MCF 10A (cell line): ENCODE results near the gene RALY. TPM values are rescaled to one million over a fixed set of nuclear protein-coding genes. Genes with fewer than 3 reads are reported as not detected.

Experiments used
- BruUV-seq: library from RNA; stranded (reverse); fragments of 400-500 nt; replicated peaks from 2 replicates; lab custom pipeline; 2021; lab: Mats Ljungman, UMichigan
- CTCF ChIA-PET: fragments of 300-600 bp; sonication (Branson Sonifier 250); formaldehyde crosslinking; extraction: SDS; loops from one replicate; lab custom pipeline; 2021; ENCODE audit warnings: antibody characterized with exemption, inconsistent platforms; lab: Yijun Ruan, JAX
- POLR2A ChIA-PET: fragments of 300-600, 350-650 bp; sonication (Branson Sonifier 250); formaldehyde crosslinking; extraction: SDS; loops from one replicate; lab custom pipeline; 2020; ENCODE audit warnings: antibody characterized with exemption, inconsistent platforms; lab: Yijun Ruan, JAX
- DNase-seq: peaks from one replicate; pipeline ENCODE4 v3.0.0-alpha.2; 2018; ENCODE audit not compliant: unreplicated experiment
- H3K27ac Mint-ChIP-seq: one replicate; pipeline ENCODE4 v1.8.0; 2022; ENCODE audit warnings: mild to moderate bottlenecking, low read depth, mixed read lengths; ENCODE audit not compliant: unreplicated experiment
- H3K27me3 Mint-ChIP-seq: one replicate; pipeline ENCODE4 v1.8.0; 2022; ENCODE audit warnings: mixed read lengths; ENCODE audit not compliant: insufficient read depth, unreplicated experiment
- H3K36me3 Mint-ChIP-seq: one replicate; pipeline ENCODE4 v1.8.0; 2022; ENCODE audit warnings: mild to moderate bottlenecking, moderate library complexity, mixed read lengths; ENCODE audit not compliant: insufficient read depth, unreplicated experiment
- H3K4me1 Mint-ChIP-seq: one replicate; pipeline ENCODE4 v1.8.0; 2022; ENCODE audit warnings: mixed read lengths; ENCODE audit not compliant: insufficient read depth, unreplicated experiment
- H3K4me3 Mint-ChIP-seq: one replicate; pipeline ENCODE4 v1.8.0; 2022; ENCODE audit warnings: mild to moderate bottlenecking, moderate library complexity, mixed read lengths; ENCODE audit not compliant: unreplicated experiment
- H3K9me3 Mint-ChIP-seq: one replicate; pipeline ENCODE4 v1.8.0; 2022; ENCODE audit warnings: mixed read lengths; ENCODE audit not compliant: unreplicated experiment
- intact Hi-C: fragments of 100-400 bp; cut with micrococcal nuclease; formaldehyde crosslinking; loops from 2 replicates; pipeline ENCODE4 v1.14.1; 2022
- total RNA-seq: library from RNA; stranded (reverse); gene quantifications from 2 replicates; pipeline ENCODE4 v1.2.3, GENCODE V29; 2022
- TF ChIP-seq, protein P1 (sequence below): fragments of 200-600 bp; IDR thresholded peaks from one replicate; pipeline ENCODE4 v1.8.0; 2022; ENCODE audit warnings: antibody characterized with exemption, mild to moderate bottlenecking; ENCODE audit not compliant: unreplicated experiment

The RALY gene
- total RNA-seq, 1 experiment from 2014 or later = 120 TPM

DNA sequence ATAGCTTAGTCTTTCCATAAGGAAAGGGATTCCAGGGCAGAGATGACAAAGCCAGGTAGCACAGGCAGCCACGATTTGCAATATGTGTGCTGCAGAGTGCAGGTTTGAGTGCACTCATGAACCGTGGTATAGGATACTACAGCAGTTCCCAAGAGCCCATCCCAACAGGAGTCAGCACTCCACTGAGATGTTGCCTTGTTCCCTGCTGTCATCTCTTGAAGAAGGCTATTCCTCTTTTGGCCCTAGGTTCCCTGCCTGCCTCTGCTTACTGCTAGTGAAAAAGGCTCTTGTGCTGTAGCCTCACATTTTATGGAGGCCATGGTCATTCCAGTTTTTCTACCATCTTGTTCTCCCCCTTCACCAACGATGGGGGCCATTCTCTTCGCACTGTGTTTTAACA is 40.2 kb downstream of the RALY start:
- TF ChIP-seq, protein P1, sequence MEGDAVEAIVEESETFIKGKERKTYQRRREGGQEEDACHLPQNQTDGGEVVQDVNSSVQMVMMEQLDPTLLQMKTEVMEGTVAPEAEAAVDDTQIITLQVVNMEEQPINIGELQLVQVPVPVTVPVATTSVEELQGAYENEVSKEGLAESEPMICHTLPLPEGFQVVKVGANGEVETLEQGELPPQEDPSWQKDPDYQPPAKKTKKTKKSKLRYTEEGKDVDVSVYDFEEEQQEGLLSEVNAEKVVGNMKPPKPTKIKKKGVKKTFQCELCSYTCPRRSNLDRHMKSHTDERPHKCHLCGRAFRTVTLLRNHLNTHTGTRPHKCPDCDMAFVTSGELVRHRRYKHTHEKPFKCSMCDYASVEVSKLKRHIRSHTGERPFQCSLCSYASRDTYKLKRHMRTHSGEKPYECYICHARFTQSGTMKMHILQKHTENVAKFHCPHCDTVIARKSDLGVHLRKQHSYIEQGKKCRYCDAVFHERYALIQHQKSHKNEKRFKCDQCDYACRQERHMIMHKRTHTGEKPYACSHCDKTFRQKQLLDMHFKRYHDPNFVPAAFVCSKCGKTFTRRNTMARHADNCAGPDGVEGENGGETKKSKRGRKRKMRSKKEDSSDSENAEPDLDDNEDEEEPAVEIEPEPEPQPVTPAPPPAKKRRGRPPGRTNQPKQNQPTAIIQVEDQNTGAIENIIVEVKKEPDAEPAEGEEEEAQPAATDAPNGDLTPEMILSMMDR = no peak
- Mint-ChIP-seq H3K27me3 (no peaks in the 10 kb centered on the region), H3K4me1 (peaks cover 15% of the 10 kb centered on the region), H3K36me3 (peaks cover 7% of the 10 kb centered on the region), H3K4me3 (no peak overlapping the region), H3K27ac (no peak overlapping the region), H3K9me3 (no peaks in the 10 kb centered on the region)
- BruUV-seq = no TSS peak
- POLR2A ChIA-PET = interaction anchor here (0.5 to 1.2 kb wide), 3 partner anchors 11 to 192 kb away, joined by 3 to 4 read pairs (median 4); no protein-coding TSS in a partner anchor
- intact Hi-C loops = no loop called here
- no peak for DNase-seq
- CTCF ChIA-PET = interaction anchor here (0.8 to 1.1 kb wide), 2 partner anchors 10 to 36 kb away, joined by 3 read pairs; no protein-coding TSS in a partner anchor

DNA sequence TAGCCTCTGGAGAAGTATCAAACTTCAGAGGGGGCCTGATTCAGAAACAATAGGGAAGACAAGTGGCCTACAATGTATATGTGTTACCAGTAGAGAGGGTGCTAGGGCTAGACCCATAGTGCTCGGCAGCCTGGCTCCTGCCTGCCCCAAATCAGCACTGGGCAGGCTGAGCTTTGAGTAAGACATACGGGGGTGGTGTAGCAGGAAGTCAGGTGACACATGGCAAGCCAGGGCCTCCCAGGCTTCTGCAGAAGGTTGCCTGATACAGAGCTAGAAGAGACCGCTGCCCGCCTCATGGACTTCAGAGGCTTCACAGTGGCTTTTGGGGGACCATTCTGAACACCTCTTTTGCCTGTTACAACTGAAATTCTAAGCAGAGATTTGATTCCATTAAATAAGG is 43.4 kb downstream of the RALY start:
- no peaks in the 10 kb centered on the region for H3K9me3 Mint-ChIP-seq
- TF ChIP-seq, protein P1 = no peak
- H3K27me3 Mint-ChIP-seq = no peaks in the 10 kb centered on the region
- POLR2A ChIA-PET = no interaction called here
- peaks cover 4% of the 10 kb centered on the region for H3K36me3 Mint-ChIP-seq
- H3K4me3 Mint-ChIP-seq = no peak overlapping the region
- peak; percentile 17 for DNase-seq
- intact Hi-C loops = no loop called here
- CTCF ChIA-PET = interaction anchor here (0.7 kb wide), 1 partner anchor 29 kb away, joined by 3 read pairs; no protein-coding TSS in a partner anchor
- peak overlapping the region; percentile 24 for H3K27ac Mint-ChIP-seq
- no TSS peak for BruUV-seq
- peaks cover 15% of the 10 kb centered on the region for H3K4me1 Mint-ChIP-seq

DNA sequence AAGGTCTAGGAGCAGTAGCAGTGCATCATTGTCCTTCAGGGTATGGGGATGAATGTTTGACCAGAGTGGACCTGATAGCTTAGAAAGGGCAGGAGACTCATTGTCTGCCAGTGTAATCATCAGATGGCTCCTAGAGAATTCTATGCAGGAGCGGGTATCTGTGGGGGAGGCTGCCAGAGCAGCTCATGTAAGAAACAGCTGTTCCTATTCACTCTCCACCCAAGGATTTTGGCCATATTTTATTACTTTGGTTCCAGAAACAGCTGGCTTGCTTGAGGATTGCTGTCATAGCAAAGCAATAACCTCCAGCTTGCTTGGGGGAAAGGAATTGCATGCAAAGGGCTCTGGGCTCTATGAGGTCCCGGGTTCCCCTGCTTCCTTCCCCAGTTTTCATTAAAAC is 44.1 kb downstream of the RALY start:
- H3K9me3 Mint-ChIP-seq = no peaks in the 10 kb centered on the region
- BruUV-seq = no TSS peak

DNA sequence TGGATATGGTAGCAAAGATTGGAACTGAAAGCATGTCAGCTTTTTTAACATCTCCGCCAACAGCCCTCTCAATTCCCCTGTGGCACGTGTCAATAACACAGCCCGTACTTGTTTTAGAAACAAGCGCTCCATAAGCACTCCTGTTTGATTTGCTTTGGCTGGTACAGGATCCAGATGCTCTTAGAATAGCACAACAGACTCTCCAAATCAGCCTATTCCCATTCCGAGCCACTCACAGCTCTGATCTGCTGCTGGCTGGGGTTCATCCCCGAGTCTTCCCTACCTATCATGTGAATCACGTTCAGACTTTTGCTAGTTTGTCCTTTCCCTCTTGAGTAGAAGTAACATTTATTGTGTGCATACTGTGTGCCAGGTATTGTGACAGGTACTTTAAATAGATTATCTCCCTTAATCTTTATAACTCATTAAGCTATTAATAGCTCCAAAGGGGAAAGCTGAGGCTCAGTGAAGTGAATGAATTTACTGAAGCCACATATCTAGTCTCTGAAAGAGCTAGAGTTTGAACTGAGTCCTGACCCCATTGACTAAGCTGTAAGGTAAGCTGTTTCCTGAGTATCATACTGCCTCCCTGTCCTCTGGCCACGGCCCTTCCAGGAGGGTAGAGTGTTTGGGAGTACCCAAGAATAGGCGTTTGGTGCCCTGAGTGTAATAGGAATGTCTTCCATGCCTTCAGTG is 46.7 kb downstream of the RALY start:
- BruUV-seq = no TSS peak
- Mint-ChIP-seq H3K27ac (no peak overlapping the region), H3K4me1 (peaks cover 20% of the 10 kb centered on the region), H3K36me3 (no peaks in the 10 kb centered on the region), H3K4me3 (no peak overlapping the region), H3K9me3 (no peaks in the 10 kb centered on the region), H3K27me3 (no peaks in the 10 kb centered on the region)
- CTCF ChIA-PET = interaction anchor here (0.6 kb wide), 1 partner anchor 669 kb away, joined by 3 read pairs; no protein-coding TSS in a partner anchor
- intact Hi-C loops = no loop called here
- DNase-seq = no peak
- POLR2A ChIA-PET = interaction anchor here (0.7 to 1.2 kb wide), 4 partner anchors 10 to 72 kb away, joined by 3 to 4 read pairs (median 3); partner anchors contain the start of gene EIF2S2
- TF ChIP-seq, protein P1 = no peak

More for the DNA sequence above, 44.1 kb downstream of the RALY start:
- H3K4me3 Mint-ChIP-seq = no peak overlapping the region
- TF ChIP-seq, protein P1 = no peak
- POLR2A ChIA-PET = interaction anchor here (1.2 to 1.7 kb wide), 2 partner anchors 43 to 44 kb away, joined by 5 to 9 read pairs; partner anchors contain the start of gene RALY
- H3K4me1 Mint-ChIP-seq = peaks cover 15% of the 10 kb centered on the region
- H3K36me3 Mint-ChIP-seq = no peaks in the 10 kb centered on the region
- no peak overlapping the region for H3K27ac Mint-ChIP-seq
- no peaks in the 10 kb centered on the region for H3K27me3 Mint-ChIP-seq
- intact Hi-C loops = no loop called here
- CTCF ChIA-PET = interaction anchor here (0.7 to 1.0 kb wide), 2 partner anchors 14 to 29 kb away, joined by 3 read pairs; no protein-coding TSS in a partner anchor
- DNase-seq = no peak
